GM23338 (cell line): ENCODE data around the gene IL17RB. TPM values are rescaled to one million over a fixed set of nuclear protein-coding genes. Genes with fewer than 3 reads are reported as not detected.

Experiments
- ATAC-seq: fragments of 200-7000 bp; cut with Tn5 transposase; 3 replicates; pipeline ENCODE4 v1.9.1; 2020
- DNase-seq: peaks from one replicate; pipeline ENCODE4 v3.0.0-alpha.2; 2015; ENCODE audit warnings: low spot score
- H2AFZ ChIP-seq: fragments of 200-600 bp; sonication (generic); 2 replicates; pipeline ENCODE4 v1.8.0; 2016; ENCODE audit warnings: antibody characterized with exemption, mild to moderate bottlenecking, moderate library complexity
- H3F3A ChIP-seq: fragments of 200-600 bp; sonication (generic); replicated peaks from 2 replicates; pipeline ENCODE4 v1.8.0; 2017; ENCODE audit warnings: antibody characterized with exemption, mixed run types, low read depth
- H3K27ac ChIP-seq: fragments of 200-600 bp; sonication (generic); 2 replicates; pipeline ENCODE4 v1.6.1; 2016; ENCODE audit warnings: low read depth
- H3K27me3 ChIP-seq: fragments of 200-600 bp; sonication (generic); 2 replicates; pipeline ENCODE4 v1.8.0; 2016; ENCODE audit warnings: mild to moderate bottlenecking, mixed run types, moderate library complexity; ENCODE audit not compliant: insufficient read depth
- H3K36me3 ChIP-seq: fragments of 200-600 bp; sonication (generic); 2 replicates; pipeline ENCODE4 v1.8.0; 2016; ENCODE audit warnings: mild to moderate bottlenecking; ENCODE audit not compliant: insufficient read depth
- H3K4me1 ChIP-seq: fragments of 200-600 bp; sonication (generic); 2 replicates; pipeline ENCODE4 v1.8.0; 2016; ENCODE audit warnings: mild to moderate bottlenecking, moderate library complexity; ENCODE audit not compliant: insufficient read depth
- H3K4me2 ChIP-seq: fragments of 200-600 bp; sonication (generic); 2 replicates; pipeline ENCODE4 v1.7.1; 2017; ENCODE audit warnings: mixed run types
- H3K4me3 ChIP-seq: fragments of 200-600 bp; sonication (generic); 2 replicates; pipeline ENCODE4 v1.6.1; 2016; ENCODE audit warnings: mixed run types
- H3K79me2 ChIP-seq: fragments of 200-600 bp; sonication (generic); replicated peaks from 2 replicates; pipeline ENCODE4 v1.8.0; 2017; ENCODE audit warnings: mild to moderate bottlenecking; ENCODE audit not compliant: insufficient read depth
- H3K9me2 ChIP-seq: fragments of 200-600 bp; sonication (generic); 2 replicates; pipeline ENCODE4 v1.8.0; 2017; ENCODE audit not compliant: insufficient read depth
- H4K20me1 ChIP-seq: fragments of 200-600 bp; sonication (generic); replicated peaks from 2 replicates; pipeline ENCODE4 v1.8.0; 2017; ENCODE audit warnings: mild to moderate bottlenecking; ENCODE audit not compliant: insufficient read depth
- H3K27ac Mint-ChIP-seq: 2 replicates; pipeline ENCODE4 v1.8.0; 2020; ENCODE audit warnings: inconsistent platforms, mild to moderate bottlenecking, moderate library complexity, mixed read lengths
- H3K27me3 Mint-ChIP-seq: 3 replicates; pipeline ENCODE4 v1.8.0; 2022; ENCODE audit warnings: low read depth, mild to moderate bottlenecking, moderate library complexity, mixed read lengths, inconsistent platforms; ENCODE audit not compliant: insufficient read depth, poor library complexity
- H3K36me3 Mint-ChIP-seq: 3 replicates; pipeline ENCODE4 v1.8.0; 2021; ENCODE audit warnings: low read depth, mild to moderate bottlenecking, inconsistent platforms, moderate library complexity, mixed read lengths
- H3K4me1 Mint-ChIP-seq: 3 replicates; pipeline ENCODE4 v1.8.0; 2020; ENCODE audit warnings: mild to moderate bottlenecking, inconsistent platforms, mixed read lengths
- H3K4me3 Mint-ChIP-seq: 3 replicates; pipeline ENCODE4 v1.8.0; 2021; ENCODE audit warnings: moderate library complexity, mild to moderate bottlenecking, inconsistent platforms, mixed read lengths
- H3K9me3 Mint-ChIP-seq: 3 replicates; pipeline ENCODE4 v1.8.0; 2020; ENCODE audit warnings: moderate library complexity, mild to moderate bottlenecking, inconsistent platforms, mixed read lengths
- ETS1 ChIP-seq: IDR thresholded peaks from 2 replicates; pipeline ENCODE4 v1.6.1; 2016; ENCODE audit warnings: antibody characterized with exemption
- EZH2 ChIP-seq: fragments of 200-600 bp; sonication (generic); IDR thresholded peaks from one replicate; pipeline ENCODE4 v1.8.0; 2017; ENCODE audit warnings: antibody characterized with exemption, mild to moderate bottlenecking, low read depth; ENCODE audit not compliant: unreplicated experiment
- EZH2phosphoT487 ChIP-seq: fragments of 200-600 bp; sonication (generic); IDR thresholded peaks from one replicate; pipeline ENCODE4 v1.8.1; 2018; ENCODE audit warnings: antibody characterized with exemption; ENCODE audit not compliant: unreplicated experiment
- JUNB ChIP-seq: IDR thresholded peaks from one replicate; pipeline ENCODE4 v1.6.1; 2016; ENCODE audit warnings: antibody characterized with exemption; ENCODE audit not compliant: unreplicated experiment
- NANOG ChIP-seq: IDR thresholded peaks from 2 replicates; pipeline ENCODE4 v1.6.1; 2016; ENCODE audit warnings: antibody characterized with exemption, borderline replicate concordance
- POLR2AphosphoS5 ChIP-seq: IDR thresholded peaks from 2 replicates; pipeline ENCODE4 v1.6.1; 2016; ENCODE audit warnings: antibody characterized with exemption, low read depth
- REST ChIP-seq: IDR thresholded peaks from one replicate; pipeline ENCODE4 v1.6.1; 2018; ENCODE audit warnings: antibody characterized with exemption; ENCODE audit not compliant: unreplicated experiment
- STAT1 ChIP-seq: IDR thresholded peaks from one replicate; pipeline ENCODE4 v1.6.1; 2016; ENCODE audit warnings: antibody characterized with exemption; ENCODE audit not compliant: unreplicated experiment
- ZNF331 ChIP-seq: fragments of 250-450 bp; sonication (Bioruptor Pico); IDR thresholded peaks from 2 replicates; pipeline ENCODE4 v1.5.0; 2020; ENCODE audit warnings: low read depth, mild to moderate bottlenecking, moderate library complexity
- ZNF462 ChIP-seq: fragments of 250-450 bp; sonication (Bioruptor Pico); IDR thresholded peaks from 2 replicates; pipeline ENCODE4 v1.5.0; 2020; ENCODE audit warnings: mild to moderate bottlenecking, moderate library complexity
- polyA plus RNA-seq: library from polyadenylated mRNA; unstranded; fragments of >200 nt; fragmentation: Nextera tagmentation; extraction: Ambion mirVana; gene quantifications from 2 replicates; pipeline ENCODE4 v1.2.1, GENCODE V29; 2016
- total RNA-seq: library from RNA; depleted of rRNA; stranded (reverse); fragments of >200 nt; shearing (Covaris generic); gene quantifications from 2 replicates; pipeline ENCODE4 v1.2.3, GENCODE V29; 2014

IL17RB gene
- total and polyA plus RNA-seq, 2 experiments from 2014 or later, result 5.7 to 6.9 TPM

- TF ChIP-seq ZNF462 (CRISPR knock-in tag) (no peak), JUNB (no peak)
Measured at GRCh38 chr3:53828581-53828980, 17.8 kb upstream of the IL17RB start (continued).

- H3K4me3 Mint-ChIP-seq, result no peak overlapping the region
- no peak overlapping the region for H3K27ac Mint-ChIP-seq
- H3K27me3 ChIP-seq, result no peaks in the 10 kb centered on the region
- no peak overlapping the region for H3K27ac ChIP-seq
- no peaks in the 10 kb centered on the region; the same call in 1 of the 2 replicates for H4K20me1 ChIP-seq
- no peaks in the 10 kb centered on the region for H3K9me3 Mint-ChIP-seq
- H3K36me3 ChIP-seq, result no peaks in the 10 kb centered on the region
- H3K4me1 ChIP-seq, result no peaks in the 10 kb centered on the region
- no peak for DNase-seq
- no peak overlapping the region for H2AFZ ChIP-seq
- H3K4me1 Mint-ChIP-seq, result peaks cover 4% of the 10 kb centered on the region; the same call in 1 of the 3 replicates
- no peaks in the 10 kb centered on the region for H3K9me2 ChIP-seq
- peaks cover 2% of the 10 kb centered on the region for H3K27me3 Mint-ChIP-seq
- ATAC-seq, result no peak
- no peak overlapping the region for H3K4me3 ChIP-seq
- H3K36me3 Mint-ChIP-seq, result no peaks in the 10 kb centered on the region
- H3F3A ChIP-seq, result no peaks in the 10 kb centered on the region
- H3K79me2 ChIP-seq, result no peaks in the 10 kb centered on the region
- H3K4me2 ChIP-seq, result no peak overlapping the region
- TF ChIP-seq REST (no peak), STAT1 (no peak), EZH2 (no peak), POLR2AphosphoS5 (no peak), NANOG (no peak), ETS1 (no peak), EZH2phosphoT487 (no peak), JUNB (no peak), ZNF331 (CRISPR knock-in tag) (no peak)
Measured at GRCh38 chr3:53829605-53830004, 16.8 kb upstream of the IL17RB start.
